ENCODE measurements around the gene CFAP161. TPM values are rescaled to one million over a fixed set of nuclear protein-coding genes. Genes with fewer than 3 reads are reported as not detected.

CFAP161 gene
- total RNA-seq, 4 donors from 2014 or later = 6.6 TPM; not detected in 3

DNA sequence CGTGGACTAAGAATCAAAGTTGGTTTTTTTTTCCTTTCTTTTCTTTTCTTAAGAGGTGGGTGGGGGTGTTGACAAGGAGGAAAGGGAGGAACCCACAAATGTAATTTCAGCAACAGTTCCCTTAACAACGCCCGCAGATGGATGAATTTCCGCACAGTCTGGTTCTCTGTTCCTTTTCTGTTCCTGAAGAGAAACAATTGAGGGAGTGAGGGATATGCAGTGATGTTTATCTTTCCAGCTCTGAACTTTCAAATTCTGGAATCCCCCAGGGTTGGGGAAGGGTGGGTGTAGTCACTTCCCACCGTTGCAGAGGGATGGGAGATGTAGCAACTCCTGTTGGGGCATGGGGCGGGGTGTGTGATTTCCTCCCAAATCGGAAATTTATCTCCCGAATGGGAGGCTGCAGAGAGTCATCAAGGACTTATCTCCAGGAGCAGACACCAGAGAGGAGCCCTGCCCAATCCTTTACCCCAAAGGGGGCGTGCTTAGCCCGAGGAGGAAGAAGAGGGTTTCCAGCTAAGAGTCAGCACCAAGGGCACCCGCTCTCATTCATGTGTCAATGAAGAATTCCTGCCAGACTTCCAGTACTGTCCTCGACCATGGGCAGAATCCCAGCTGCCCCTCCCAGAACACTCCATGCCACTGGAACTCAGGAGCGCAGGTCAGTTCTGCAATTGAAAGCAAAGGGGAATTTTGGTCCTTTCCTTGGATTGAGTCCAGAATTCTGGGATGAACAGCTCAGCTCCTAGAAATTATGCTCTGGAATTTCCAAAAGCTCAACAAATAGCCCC is 35.0 kb upstream of the CFAP161 start:
- H3K4me1 ChIP-seq = no peaks in the 10 kb centered on the region
- DNase-seq = peak in 1 of 3 donors; percentile 46
- H3K9me3 ChIP-seq = no peaks in the 10 kb centered on the region
- H3K4me3 ChIP-seq = no peak overlapping the region
- H3K27me3 ChIP-seq = no peaks in the 10 kb centered on the region
- no peaks in the 10 kb centered on the region for H3K36me3 ChIP-seq
- TF ChIP-seq POLR2A (IDR thresholded peaks at IDR 0.05) = no peak
- TF ChIP-seq, protein P1, sequence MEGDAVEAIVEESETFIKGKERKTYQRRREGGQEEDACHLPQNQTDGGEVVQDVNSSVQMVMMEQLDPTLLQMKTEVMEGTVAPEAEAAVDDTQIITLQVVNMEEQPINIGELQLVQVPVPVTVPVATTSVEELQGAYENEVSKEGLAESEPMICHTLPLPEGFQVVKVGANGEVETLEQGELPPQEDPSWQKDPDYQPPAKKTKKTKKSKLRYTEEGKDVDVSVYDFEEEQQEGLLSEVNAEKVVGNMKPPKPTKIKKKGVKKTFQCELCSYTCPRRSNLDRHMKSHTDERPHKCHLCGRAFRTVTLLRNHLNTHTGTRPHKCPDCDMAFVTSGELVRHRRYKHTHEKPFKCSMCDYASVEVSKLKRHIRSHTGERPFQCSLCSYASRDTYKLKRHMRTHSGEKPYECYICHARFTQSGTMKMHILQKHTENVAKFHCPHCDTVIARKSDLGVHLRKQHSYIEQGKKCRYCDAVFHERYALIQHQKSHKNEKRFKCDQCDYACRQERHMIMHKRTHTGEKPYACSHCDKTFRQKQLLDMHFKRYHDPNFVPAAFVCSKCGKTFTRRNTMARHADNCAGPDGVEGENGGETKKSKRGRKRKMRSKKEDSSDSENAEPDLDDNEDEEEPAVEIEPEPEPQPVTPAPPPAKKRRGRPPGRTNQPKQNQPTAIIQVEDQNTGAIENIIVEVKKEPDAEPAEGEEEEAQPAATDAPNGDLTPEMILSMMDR (IDR thresholded peaks at IDR 0.05) = no peak
- H3K27ac ChIP-seq = no peak overlapping the region

DNA sequence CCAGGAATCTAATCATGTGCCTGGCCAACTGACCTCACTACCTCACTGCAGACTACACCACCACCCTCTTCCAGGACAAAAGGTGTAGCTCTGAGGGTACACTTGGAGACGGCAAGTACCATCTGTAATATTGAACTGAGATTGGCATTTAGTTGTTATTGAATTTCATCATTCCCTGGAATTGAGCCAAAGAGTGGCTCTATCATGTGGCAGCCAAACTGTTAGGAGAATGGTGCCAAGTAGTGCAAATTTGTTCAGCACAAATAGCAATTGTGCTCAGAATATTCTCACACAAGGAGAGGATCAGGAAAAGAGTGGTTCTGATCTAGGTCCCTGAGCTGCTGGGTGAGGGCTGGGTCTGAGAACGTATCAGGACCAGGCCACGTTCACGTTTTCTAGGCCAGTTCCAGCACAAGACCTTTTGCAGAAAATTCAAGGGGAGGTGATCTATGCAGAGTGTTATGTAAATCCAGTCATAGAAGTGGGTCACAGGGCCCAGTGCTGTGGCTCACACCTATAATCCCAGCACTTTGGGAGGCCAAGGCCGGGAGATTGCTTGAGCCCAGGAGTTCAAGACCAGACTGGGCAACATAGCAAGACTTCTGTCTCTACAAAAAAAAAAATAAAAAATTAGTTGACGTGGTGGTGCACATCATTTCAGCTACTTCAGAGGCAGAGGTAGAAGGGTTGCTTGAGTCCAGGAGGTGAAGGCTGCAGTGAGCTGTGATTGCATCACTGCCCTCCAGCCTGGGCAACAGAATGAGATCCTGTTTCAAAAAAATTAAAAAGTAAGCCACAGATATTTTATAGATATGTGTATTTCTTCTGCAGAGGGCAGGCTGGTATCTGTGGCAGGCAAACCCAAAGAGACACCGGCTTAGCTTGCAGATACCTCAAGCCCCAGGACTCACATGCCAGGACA is 31.9 kb upstream of the CFAP161 start:
- no peak for TF ChIP-seq POLR2A (IDR thresholded peaks at IDR 0.05)
- TF ChIP-seq, protein P1 (IDR thresholded peaks at IDR 0.05) = no peak
- Histone ChIP-seq H3K36me3 (no peaks in the 10 kb centered on the region), H3K27ac (no peak overlapping the region), H3K4me3 (no peak overlapping the region), H3K4me1 (no peaks in the 10 kb centered on the region), H3K9me3 (no peaks in the 10 kb centered on the region), H3K27me3 (no peaks in the 10 kb centered on the region)
- no peak for DNase-seq

DNA sequence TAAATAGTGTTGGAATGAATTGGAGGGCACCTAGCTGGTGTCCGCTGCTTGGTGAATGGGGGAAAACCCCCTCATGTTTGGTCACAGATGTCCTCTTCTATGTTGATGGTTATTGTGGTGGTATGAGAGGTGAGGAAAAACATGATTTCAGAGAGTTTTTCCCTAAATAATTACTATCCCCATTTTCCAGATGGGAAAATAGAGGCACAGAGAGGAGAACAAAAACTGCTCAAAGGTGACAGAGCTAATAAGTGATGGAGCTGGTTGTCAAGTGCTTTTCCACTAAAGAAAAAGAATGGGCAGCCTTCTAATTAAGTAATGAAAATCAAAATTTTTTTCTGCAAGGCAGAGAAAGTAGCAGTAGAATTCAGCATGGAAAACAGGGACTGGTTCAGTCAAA is 30.2 kb upstream of the CFAP161 start:
- DNase-seq = no peak

DNA sequence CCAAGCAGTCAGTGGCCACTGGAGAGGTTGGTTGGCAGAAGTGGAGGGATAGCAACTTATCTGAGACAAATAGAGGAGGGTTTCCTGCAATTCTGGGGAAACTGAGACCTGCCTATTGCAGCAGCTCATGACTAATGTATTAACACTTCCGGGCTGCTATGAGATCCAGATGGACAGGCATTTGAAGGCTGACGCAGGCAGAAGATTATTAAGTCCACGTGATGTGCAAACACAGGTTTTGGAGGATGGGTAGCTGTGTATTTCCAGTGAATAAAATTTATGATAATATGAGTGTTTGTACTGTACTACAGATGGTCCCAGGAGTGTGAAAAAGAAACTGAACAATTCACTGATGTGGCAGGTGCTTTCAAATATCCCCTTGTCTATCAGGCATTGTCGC is 28.5 kb upstream of the CFAP161 start:
- Histone ChIP-seq H3K27me3 (no peaks in the 10 kb centered on the region), H3K4me3 (no peak overlapping the region), H3K36me3 (no peaks in the 10 kb centered on the region), H3K27ac (no peak overlapping the region), H3K4me1 (no peaks in the 10 kb centered on the region), H3K9me3 (no peaks in the 10 kb centered on the region)
- TF ChIP-seq, protein P1 (IDR thresholded peaks at IDR 0.05) = no peak
- TF ChIP-seq POLR2A (IDR thresholded peaks at IDR 0.05) = no peak
- no peak for DNase-seq

More for the DNA sequence above, 30.2 kb upstream of the CFAP161 start:
- TF ChIP-seq, protein P1 (IDR thresholded peaks at IDR 0.05) = no peak
- no peaks in the 10 kb centered on the region for H3K36me3 ChIP-seq
- H3K27me3 ChIP-seq = no peaks in the 10 kb centered on the region
- H3K4me3 ChIP-seq = no peak overlapping the region
- no peaks in the 10 kb centered on the region for H3K9me3 ChIP-seq
- no peak overlapping the region for H3K27ac ChIP-seq
- H3K4me1 ChIP-seq = no peaks in the 10 kb centered on the region

DNA sequence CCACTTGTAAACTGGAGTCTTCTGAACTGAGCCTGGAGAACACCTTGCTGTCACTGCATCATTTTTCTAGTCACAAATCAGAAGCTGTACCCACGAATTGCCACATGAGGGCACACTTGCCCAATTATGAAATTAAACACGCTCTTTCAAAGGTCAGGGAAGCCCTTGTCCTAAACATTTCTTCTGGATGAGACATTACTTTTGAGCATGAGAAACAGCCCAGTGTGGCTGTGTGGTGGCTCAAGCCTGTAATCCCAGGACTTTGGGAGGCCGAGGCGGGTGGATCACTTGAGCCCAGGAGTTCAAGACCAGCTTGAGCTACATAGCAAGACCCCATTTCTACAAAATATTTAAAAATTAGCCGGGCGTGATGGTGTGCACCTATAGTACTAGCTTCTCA is 27.5 kb upstream of the CFAP161 start:
- DNase-seq = peak in 2 of 3 donors; percentile 19 to 65
- TF ChIP-seq, protein P1 (IDR thresholded peaks at IDR 0.05) = peak; percentile 35 to 72 (median 66)
- no peak for TF ChIP-seq POLR2A (IDR thresholded peaks at IDR 0.05)
- Histone ChIP-seq H3K27ac (no peak overlapping the region), H3K27me3 (no peaks in the 10 kb centered on the region), H3K4me3 (no peak overlapping the region), H3K4me1 (no peaks in the 10 kb centered on the region), H3K36me3 (no peaks in the 10 kb centered on the region), H3K9me3 (no peaks in the 10 kb centered on the region)

All from Peyer's patch (tissue), 4 donors.